ENCODE measurements around the gene RPTOR. TPM values are rescaled to one million over a fixed set of nuclear protein-coding genes. Genes with fewer than 3 reads are reported as not detected.

The RPTOR gene
- polyA plus RNA-seq, 1 of the 3 experiments (the other 2 are of a cell fraction) = 14.9 TPM

DNA sequence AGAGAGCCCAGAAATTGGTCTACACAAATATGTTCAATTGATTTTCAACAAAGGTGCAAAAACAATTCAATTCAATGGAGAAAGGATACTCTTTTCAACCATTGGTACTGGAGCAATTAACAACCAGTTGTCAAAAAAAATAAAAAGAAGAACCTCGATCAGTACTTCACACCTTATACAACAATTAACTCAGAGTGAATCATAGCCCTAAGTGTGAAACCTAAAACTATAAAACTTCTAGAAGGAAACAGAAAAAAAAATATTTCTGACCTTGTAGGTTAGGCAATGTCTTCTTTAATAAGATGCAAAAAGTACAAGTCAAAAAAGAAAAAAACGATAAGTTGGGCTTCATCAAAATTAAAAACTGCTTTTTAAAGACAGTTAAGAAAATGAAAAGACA is 390.9 kb downstream of the RPTOR start:
- Histone ChIP-seq H3F3A (replicated peaks; ENCODE audit: insufficient read depth) (no peaks in the 10 kb centered on the region), H3K79me2 (ENCODE audit: insufficient read depth) (no peaks in the 10 kb centered on the region), H3K27me3 (ENCODE audit: insufficient read depth) (no peaks in the 10 kb centered on the region), H3K27ac (ENCODE audit: low read depth in 2 of 2, low read length in 1 of 2) (no peak overlapping the region), H3K9me2 (no peaks in the 10 kb centered on the region), H3K36me3 (replicated peaks in 1 of 2; ENCODE audit: control insufficient read depth in 1 of 2, insufficient read depth in 2 of 2, low read length in 1 of 2) (peaks cover 8 to 11% of the 10 kb centered on the region in 2 experiments), H4K20me1 (ENCODE audit: insufficient read depth) (no peaks in the 10 kb centered on the region), H3K4me1 (ENCODE audit: control insufficient read depth in 1 of 2, insufficient read depth in 2 of 2, low read depth in 1 of 2, low read length in 1 of 2) (no peaks in the 10 kb centered on the region), H3K9me3 (no peaks in the 10 kb centered on the region), H3K4me3 (ENCODE audit: low read depth in 2 of 2, low read length in 1 of 2) (no peak overlapping the region), H2AFZ (ENCODE audit: low read depth) (no peak overlapping the region), H3K4me2 (no peak overlapping the region), H3K9ac (no peak overlapping the region)
- ChIA-PET CTCF (no interaction called here), POLR2A (no interaction called here)
- no peak for DNase-seq
- TF ChIP-seq, protein P1, sequence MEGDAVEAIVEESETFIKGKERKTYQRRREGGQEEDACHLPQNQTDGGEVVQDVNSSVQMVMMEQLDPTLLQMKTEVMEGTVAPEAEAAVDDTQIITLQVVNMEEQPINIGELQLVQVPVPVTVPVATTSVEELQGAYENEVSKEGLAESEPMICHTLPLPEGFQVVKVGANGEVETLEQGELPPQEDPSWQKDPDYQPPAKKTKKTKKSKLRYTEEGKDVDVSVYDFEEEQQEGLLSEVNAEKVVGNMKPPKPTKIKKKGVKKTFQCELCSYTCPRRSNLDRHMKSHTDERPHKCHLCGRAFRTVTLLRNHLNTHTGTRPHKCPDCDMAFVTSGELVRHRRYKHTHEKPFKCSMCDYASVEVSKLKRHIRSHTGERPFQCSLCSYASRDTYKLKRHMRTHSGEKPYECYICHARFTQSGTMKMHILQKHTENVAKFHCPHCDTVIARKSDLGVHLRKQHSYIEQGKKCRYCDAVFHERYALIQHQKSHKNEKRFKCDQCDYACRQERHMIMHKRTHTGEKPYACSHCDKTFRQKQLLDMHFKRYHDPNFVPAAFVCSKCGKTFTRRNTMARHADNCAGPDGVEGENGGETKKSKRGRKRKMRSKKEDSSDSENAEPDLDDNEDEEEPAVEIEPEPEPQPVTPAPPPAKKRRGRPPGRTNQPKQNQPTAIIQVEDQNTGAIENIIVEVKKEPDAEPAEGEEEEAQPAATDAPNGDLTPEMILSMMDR (IDR thresholded peaks at IDR 0.05) = no peak
- TF ChIP-seq, protein P2, sequence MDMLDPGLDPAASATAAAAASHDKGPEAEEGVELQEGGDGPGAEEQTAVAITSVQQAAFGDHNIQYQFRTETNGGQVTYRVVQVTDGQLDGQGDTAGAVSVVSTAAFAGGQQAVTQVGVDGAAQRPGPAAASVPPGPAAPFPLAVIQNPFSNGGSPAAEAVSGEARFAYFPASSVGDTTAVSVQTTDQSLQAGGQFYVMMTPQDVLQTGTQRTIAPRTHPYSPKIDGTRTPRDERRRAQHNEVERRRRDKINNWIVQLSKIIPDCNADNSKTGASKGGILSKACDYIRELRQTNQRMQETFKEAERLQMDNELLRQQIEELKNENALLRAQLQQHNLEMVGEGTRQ (IDR thresholded peaks at IDR 0.05; ENCODE audit: borderline replicate concordance, low read depth, low read length) = no peak
- TF ChIP-seq TAF1 (IDR thresholded peaks at IDR 0.05; ENCODE audit: borderline replicate concordance, low read depth, low read length) (no peak), FOXJ3 (CRISPR knock-in tag; IDR thresholded peaks at IDR 0.05) (no peak), POLR2AphosphoS5 (IDR thresholded peaks at IDR 0.05; ENCODE audit: low read depth, low read length) (no peak), NFIC (IDR thresholded peaks at IDR 0.05; ENCODE audit: borderline replicate concordance) (no peak), RCOR1 (IDR thresholded peaks at IDR 0.05; ENCODE audit: low read length) (no peak), JUND (IDR thresholded peaks at IDR 0.05) (no peak), FOXM1 (IDR thresholded peaks at IDR 0.05; ENCODE audit: low read depth) (no peak), MEF2A (IDR thresholded peaks at IDR 0.05; ENCODE audit: borderline replicate concordance, low read depth) (no peak)
- TF ChIP-seq, protein P3, sequence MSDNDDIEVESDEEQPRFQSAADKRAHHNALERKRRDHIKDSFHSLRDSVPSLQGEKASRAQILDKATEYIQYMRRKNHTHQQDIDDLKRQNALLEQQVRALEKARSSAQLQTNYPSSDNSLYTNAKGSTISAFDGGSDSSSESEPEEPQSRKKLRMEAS (IDR thresholded peaks at IDR 0.05; ENCODE audit: low read depth) = no peak
- WGBS (ENCODE audit: low lambda C conversion rate) = 95% methylated on average over 2 of the region's 2 CpGs

DNA sequence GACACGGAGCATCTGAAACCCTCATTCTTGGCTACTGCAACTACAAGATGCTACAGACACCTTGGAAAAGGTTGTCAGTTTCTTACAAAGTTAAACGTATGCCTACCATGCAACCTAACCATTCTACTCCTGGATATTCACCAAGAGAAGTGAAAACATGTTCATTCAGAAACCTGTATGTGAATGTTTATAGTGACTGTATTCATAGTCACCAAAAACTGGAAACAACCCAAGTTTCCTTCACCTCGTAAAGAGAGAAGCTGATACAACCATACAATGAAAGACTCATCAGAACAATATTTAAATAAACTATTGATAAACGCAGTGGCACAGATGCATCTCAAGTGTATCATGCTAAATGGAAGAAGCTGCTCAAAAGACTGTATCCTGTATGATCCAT is 391.6 kb downstream of the RPTOR start:
- no peak overlapping the region for H2AFZ ChIP-seq (ENCODE audit: low read depth)
- no peak overlapping the region for H3K9ac ChIP-seq
- no peaks in the 10 kb centered on the region for H3K79me2 ChIP-seq (ENCODE audit: insufficient read depth)
- ChIA-PET POLR2A (no interaction called here), CTCF (interaction anchor here (1.6 to 2.7 kb wide), 2 partner anchors 12 to 37 kb away, joined by 4 to 9 read pairs; no protein-coding TSS in a partner anchor)
- H4K20me1 ChIP-seq (ENCODE audit: insufficient read depth) = no peaks in the 10 kb centered on the region
- 86% methylated on average over 4 of the region's 4 CpGs for WGBS (ENCODE audit: low lambda C conversion rate)
- DNase-seq = no peak
- H3K36me3 ChIP-seq (replicated peaks in 1 of 2; ENCODE audit: control insufficient read depth in 1 of 2, insufficient read depth in 2 of 2, low read length in 1 of 2) = peaks cover 8 to 12% of the 10 kb centered on the region in 2 experiments
- H3K27me3 ChIP-seq (ENCODE audit: insufficient read depth) = no peaks in the 10 kb centered on the region
- no peak for TF ChIP-seq GATA2 (CRISPR knock-in tag; IDR thresholded peaks at IDR 0.05)
- no peak for TF ChIP-seq FOXM1 (IDR thresholded peaks at IDR 0.05; ENCODE audit: low read depth)
- no peak for TF ChIP-seq ELF1 (IDR thresholded peaks at IDR 0.05)
- TF ChIP-seq, protein P3 (IDR thresholded peaks at IDR 0.05; ENCODE audit: low read depth) = no peak
- TF ChIP-seq TEAD4 (IDR thresholded peaks at IDR 0.05; ENCODE audit: borderline replicate concordance, insufficient read depth) = no peak
- TF ChIP-seq, protein P2 (IDR thresholded peaks at IDR 0.05; ENCODE audit: borderline replicate concordance, low read depth, low read length) = no peak
- TF ChIP-seq, protein P1 (IDR thresholded peaks at IDR 0.05) = no peak
- TF ChIP-seq, protein P4, sequence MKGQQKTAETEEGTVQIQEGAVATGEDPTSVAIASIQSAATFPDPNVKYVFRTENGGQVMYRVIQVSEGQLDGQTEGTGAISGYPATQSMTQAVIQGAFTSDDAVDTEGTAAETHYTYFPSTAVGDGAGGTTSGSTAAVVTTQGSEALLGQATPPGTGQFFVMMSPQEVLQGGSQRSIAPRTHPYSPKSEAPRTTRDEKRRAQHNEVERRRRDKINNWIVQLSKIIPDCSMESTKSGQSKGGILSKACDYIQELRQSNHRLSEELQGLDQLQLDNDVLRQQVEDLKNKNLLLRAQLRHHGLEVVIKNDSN (IDR thresholded peaks at IDR 0.05; ENCODE audit: borderline replicate concordance, low read depth) = no peak
- TF ChIP-seq TCF12 (IDR thresholded peaks at IDR 0.05) = no peak
- TF ChIP-seq JUND (IDR thresholded peaks at IDR 0.05) = no peak
- no peak for TF ChIP-seq FOSL2 (IDR thresholded peaks at IDR 0.05; ENCODE audit: borderline replicate concordance, low read depth)
- no peak for TF ChIP-seq FOXJ3 (CRISPR knock-in tag; IDR thresholded peaks at IDR 0.05)
- TF ChIP-seq, protein P5, sequence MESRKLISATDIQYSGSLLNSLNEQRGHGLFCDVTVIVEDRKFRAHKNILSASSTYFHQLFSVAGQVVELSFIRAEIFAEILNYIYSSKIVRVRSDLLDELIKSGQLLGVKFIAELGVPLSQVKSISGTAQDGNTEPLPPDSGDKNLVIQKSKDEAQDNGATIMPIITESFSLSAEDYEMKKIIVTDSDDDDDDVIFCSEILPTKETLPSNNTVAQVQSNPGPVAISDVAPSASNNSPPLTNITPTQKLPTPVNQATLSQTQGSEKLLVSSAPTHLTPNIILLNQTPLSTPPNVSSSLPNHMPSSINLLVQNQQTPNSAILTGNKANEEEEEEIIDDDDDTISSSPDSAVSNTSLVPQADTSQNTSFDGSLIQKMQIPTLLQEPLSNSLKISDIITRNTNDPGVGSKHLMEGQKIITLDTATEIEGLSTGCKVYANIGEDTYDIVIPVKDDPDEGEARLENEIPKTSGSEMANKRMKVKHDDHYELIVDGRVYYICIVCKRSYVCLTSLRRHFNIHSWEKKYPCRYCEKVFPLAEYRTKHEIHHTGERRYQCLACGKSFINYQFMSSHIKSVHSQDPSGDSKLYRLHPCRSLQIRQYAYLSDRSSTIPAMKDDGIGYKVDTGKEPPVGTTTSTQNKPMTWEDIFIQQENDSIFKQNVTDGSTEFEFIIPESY (IDR thresholded peaks at IDR 0.05; ENCODE audit: borderline replicate concordance, low read depth) = no peak
- H3K4me1 ChIP-seq (ENCODE audit: control insufficient read depth in 1 of 2, insufficient read depth in 2 of 2, low read depth in 1 of 2, low read length in 1 of 2) = no peaks in the 10 kb centered on the region
- H3K4me3 ChIP-seq (ENCODE audit: low read depth in 2 of 2, low read length in 1 of 2) = no peak overlapping the region
- H3K27ac ChIP-seq (ENCODE audit: low read depth in 2 of 2, low read length in 1 of 2) = no peak overlapping the region
- H3K4me2 ChIP-seq = no peak overlapping the region
- H3K9me3 ChIP-seq = no peaks in the 10 kb centered on the region
- H3F3A ChIP-seq (replicated peaks; ENCODE audit: insufficient read depth) = no peaks in the 10 kb centered on the region
- H3K9me2 ChIP-seq = no peaks in the 10 kb centered on the region
